Heart right ventricle (tissue), 16 donors: ENCODE measurements around the gene UPF3A. TPM values are rescaled to one million over a fixed set of nuclear protein-coding genes. Genes with fewer than 3 reads are reported as not detected.
A peak's percentile ranks its signal among the peaks of the same experiment; 100 is the strongest.
"Not testable (repeated sequence)": the region's sequence is repeated elsewhere in the genome, so short reads cannot be mapped to it uniquely, and the experiment has no call there.

Source experiments
- ATAC-seq, 8 donors: fragments of 200-7000 bp; cut with Tn5 transposase; one replicate each; pipeline ENCODE4 v1.9.1; 2020; ENCODE audit warnings: mild to moderate bottlenecking in 8 of 8, moderate library complexity in 8 of 8, moderate number of reproducible peaks in 1 of 8
- DNase-seq, 2 donors: peaks; one replicate each; pipeline ENCODE4 v3.0.0-alpha.2; 2020
- H3K27ac ChIP-seq, 10 donors: fragments of 200-600 bp; sonication (generic) in 2 of 10; one replicate each; pipeline versions ENCODE4 v1.5.0 to v1.8.0; 2020 to 2022; ENCODE audit warnings: mild to moderate bottlenecking in 3 of 10
- H3K27me3 ChIP-seq, 7 donors: fragments of 200-600 bp; one replicate each; pipeline ENCODE4 v1.8.0; 2021 to 2022; ENCODE audit warnings: mild to moderate bottlenecking in 2 of 7
- H3K36me3 ChIP-seq, 9 donors: fragments of 200-600 bp; sonication (generic) in 1 of 9; one replicate each; pipeline versions ENCODE4 v1.5.0 to v1.8.0; 2020 to 2022; ENCODE audit warnings: mild to moderate bottlenecking in 2 of 9
- H3K4me1 ChIP-seq, 9 donors: fragments of 200-600 bp; sonication (generic) in 1 of 9; one replicate each; pipeline versions ENCODE4 v1.5.0 to v1.8.0; 2020 to 2022; ENCODE audit warnings: mild to moderate bottlenecking in 4 of 9
- H3K4me3 ChIP-seq, 10 donors: fragments of 200-600 bp; sonication (generic) in 2 of 10; one replicate each; pipeline versions ENCODE4 v1.5.0 to v1.8.0; 2020 to 2022; ENCODE audit warnings: mild to moderate bottlenecking in 7 of 10, moderate library complexity in 2 of 10
- H3K9me3 ChIP-seq, 11 donors: fragments of 200-600 bp in 10 of 11; sonication (generic) in 2 of 11; one replicate each; pipeline versions ENCODE4 v1.5.0 to v1.8.0; 2013 to 2022; ENCODE audit warnings: mild to moderate bottlenecking in 2 of 11, control low read depth in 1 of 11, moderate library complexity in 1 of 11
- WGBS, 2 donors: extraction: QIAGEN DNeasy Blood & Tissue Kit; methylation state at CpG; one replicate each; pipeline ENCODE4 v1.1.7; 2013; ENCODE audit warnings: inconsistent platforms in 1 of 2; 5-methylcytosine and 5-hydroxymethylcytosine counted together
- intact Hi-C, 10 donors: fragments of 100-400 bp; cut with DNase I; formaldehyde crosslinking; loops; one replicate each; pipeline versions ENCODE4 v1.11.1 to v1.14.2; 2022
- polyA plus RNA-seq, 2 donors: library from polyadenylated mRNA; stranded (reverse); fragments of 200-250 nt; gene quantifications; one replicate each; pipeline ENCODE4 v1.2.3, GENCODE V29; 2013
- total RNA-seq, 10 donors: library from RNA; stranded (reverse); fragmentation: NEBNext Ultra II Directional in 3 of 10; extraction: Animal tissue kit (Norgen Biotek cat#: 25700) in 3 of 10; gene quantifications; one replicate each; pipeline versions ENCODE4 v1.2.1 to v1.2.4, GENCODE V29; 2021 to 2023
- TF ChIP-seq, protein P1 (sequence below), 9 donors: fragments of 200-600 bp; sonication (generic) in 2 of 9; IDR thresholded peaks; one replicate each; pipeline versions ENCODE4 v1.5.0 to v1.8.0; 2021 to 2022; ENCODE audit warnings: antibody characterized with exemption in 9 of 9, mild to moderate bottlenecking in 5 of 9, moderate library complexity in 1 of 9
- donor health status: Arrhythmogenic right ventricular cardiomyopathy.
- donor health status: ischemic (EF 13 %, LVEDD 7.1; RV severe dilation, severe dysfunction).
- donor health status: healthy with polysubstance abuse.
- donor health status: DM: no; HTN: yes; CAD: no.
- donor health status: DM: no; HTN: no; CAD: no.
- donor health status: ischemic (EF 25% LVEDD 6.9; RV normal size, moderate dysfunction).
- donor health status: ischemic (EF 25% LVEDD 5.7; RV mildly dilated, moderate dysfunction).
- donor health status: healthy.
- donor health status: DM: yes; HTN: yes; CAD: no.
- donor health status: Ischemic cardiomyopathy.
- donor health status: ischemic (EF 35%, LVEDD 5.7; RV mildly dilated, moderate dysfunction).
- donor health status: nonischemic (EF 11% LVEDD 7.7; RV severe dilation, severe dysfunction).
- donor health status: DM: yes; HTN: yes; CAD: no.
- donor health status: PGD.
- donor health status: ischemic (EF 29% LVEDD 5.4; RV normal size, mild dysfunction).
- donor health status: nonischemic (EF 23%, LVEDD 6.1; RV moderate dilation, normal function).

UPF3A gene
- total and polyA plus RNA-seq, 12 donors: 16.6 to 105 (median 20.4) TPM

GRCh38 chr13:114334305-114335053, 53.1 kb downstream of the UPF3A start:
- no peaks in the 10 kb centered on the region for H3K27me3 ChIP-seq
- H3K27ac ChIP-seq: no peak overlapping the region
- intact Hi-C loops: no loop called here
- peaks cover 0 to 9% (median 0%) of the 10 kb centered on the region in 9 donors for H3K4me1 ChIP-seq
- H3K4me3 ChIP-seq: no peak overlapping the region
- peaks cover 0 to 3% (median 0%) of the 10 kb centered on the region in 11 donors for H3K9me3 ChIP-seq
- ATAC-seq (no peak), DNase-seq (no peak)
- TF ChIP-seq, protein P1, sequence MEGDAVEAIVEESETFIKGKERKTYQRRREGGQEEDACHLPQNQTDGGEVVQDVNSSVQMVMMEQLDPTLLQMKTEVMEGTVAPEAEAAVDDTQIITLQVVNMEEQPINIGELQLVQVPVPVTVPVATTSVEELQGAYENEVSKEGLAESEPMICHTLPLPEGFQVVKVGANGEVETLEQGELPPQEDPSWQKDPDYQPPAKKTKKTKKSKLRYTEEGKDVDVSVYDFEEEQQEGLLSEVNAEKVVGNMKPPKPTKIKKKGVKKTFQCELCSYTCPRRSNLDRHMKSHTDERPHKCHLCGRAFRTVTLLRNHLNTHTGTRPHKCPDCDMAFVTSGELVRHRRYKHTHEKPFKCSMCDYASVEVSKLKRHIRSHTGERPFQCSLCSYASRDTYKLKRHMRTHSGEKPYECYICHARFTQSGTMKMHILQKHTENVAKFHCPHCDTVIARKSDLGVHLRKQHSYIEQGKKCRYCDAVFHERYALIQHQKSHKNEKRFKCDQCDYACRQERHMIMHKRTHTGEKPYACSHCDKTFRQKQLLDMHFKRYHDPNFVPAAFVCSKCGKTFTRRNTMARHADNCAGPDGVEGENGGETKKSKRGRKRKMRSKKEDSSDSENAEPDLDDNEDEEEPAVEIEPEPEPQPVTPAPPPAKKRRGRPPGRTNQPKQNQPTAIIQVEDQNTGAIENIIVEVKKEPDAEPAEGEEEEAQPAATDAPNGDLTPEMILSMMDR (IDR thresholded peaks at IDR 0.05): no peak
- 76% methylated on average over 5 of the region's 5 CpGs for WGBS, 2 donors
- H3K36me3 ChIP-seq: no peaks in the 10 kb centered on the region

DNA sequence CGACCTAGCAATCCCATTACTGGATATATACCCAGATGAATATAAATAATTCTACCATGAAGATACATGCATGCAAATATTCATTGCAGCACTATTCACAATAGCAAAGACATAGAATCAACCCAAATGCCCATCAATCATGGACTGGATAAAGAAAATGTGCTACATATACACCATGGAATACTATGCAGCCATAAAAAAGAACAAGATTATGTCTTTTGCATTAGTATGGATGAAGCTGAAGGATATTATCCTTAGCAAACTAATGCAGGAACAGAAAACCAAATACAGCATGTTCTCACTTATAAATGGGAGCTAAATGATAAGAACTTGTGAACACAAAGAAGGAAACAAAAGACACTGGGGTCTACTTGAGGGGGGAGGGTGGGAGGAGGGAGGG, 55.1 kb downstream of the UPF3A start:
- H3K9me3 ChIP-seq, H3K4me3 ChIP-seq, H3K27me3 ChIP-seq, H3K27ac ChIP-seq, intact Hi-C loops, H3K4me1 ChIP-seq, DNase-seq, ATAC-seq, H3K36me3 ChIP-seq: not testable (repeated sequence)
- WGBS, 2 donors: 80 to 88% methylated on average over 1 of the region's 1 CpG

DNA sequence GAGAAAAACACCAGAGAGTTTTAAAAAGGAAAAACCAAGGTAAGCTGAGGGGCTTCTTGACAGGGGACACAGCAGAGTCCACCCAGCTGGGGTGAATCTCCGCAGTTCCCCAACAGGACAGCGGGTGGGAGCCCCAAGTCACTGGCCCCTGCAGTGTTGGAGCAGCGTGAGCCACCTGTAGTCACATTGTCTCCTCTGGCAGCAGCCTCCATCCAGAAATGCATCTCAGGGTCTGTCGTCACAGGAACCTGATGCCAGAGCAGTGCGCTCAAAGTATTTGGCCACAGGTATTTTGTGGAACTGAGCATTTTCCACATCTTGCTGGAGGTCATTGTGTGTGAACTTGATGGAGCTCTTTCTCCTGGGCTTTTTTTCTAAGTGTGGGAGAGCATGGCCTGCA, 57.6 kb downstream of the UPF3A start:
- H3K4me3 ChIP-seq: no peak overlapping the region
- 88 to 93% methylated on average over 5 of the region's 5 CpGs for WGBS, 2 donors
- TF ChIP-seq, protein P1 (IDR thresholded peaks at IDR 0.05): no peak

GRCh38 chr13:114339857-114340534, 58.6 kb downstream of the UPF3A start:
- no peak overlapping the region for H3K4me3 ChIP-seq
- peaks cover 0 to 4% (median 0%) of the 10 kb centered on the region in 9 donors for H3K4me1 ChIP-seq
- WGBS, 2 donors: 54 to 69% methylated on average over 10 of the region's 10 CpGs
- peaks cover 0 to 8% (median 0%) of the 10 kb centered on the region in 11 donors for H3K9me3 ChIP-seq
- no peaks in the 10 kb centered on the region for H3K27me3 ChIP-seq
- ATAC-seq (no peak), DNase-seq (no peak)
- TF ChIP-seq, protein P1 (IDR thresholded peaks at IDR 0.05): peak in 8 of 9 donors; percentile 51 to 68 (median 59)
- no peak overlapping the region for H3K27ac ChIP-seq
- H3K36me3 ChIP-seq: no peaks in the 10 kb centered on the region
- intact Hi-C loops: no loop called here

More for the DNA sequence above, 57.6 kb downstream of the UPF3A start:
- H3K4me1 ChIP-seq: peaks cover 0 to 8% (median 0%) of the 10 kb centered on the region in 9 donors
- ATAC-seq (no peak), DNase-seq (no peak)
- H3K9me3 ChIP-seq: peaks cover 0 to 8% (median 0%) of the 10 kb centered on the region in 11 donors
- H3K27ac ChIP-seq: no peak overlapping the region
- intact Hi-C loops: no loop called here
- H3K36me3 ChIP-seq: no peaks in the 10 kb centered on the region
- no peaks in the 10 kb centered on the region for H3K27me3 ChIP-seq
